Type B pancreatic cell (in vitro differentiated cells): ENCODE measurements around the gene TRAPPC14. TPM values are rescaled to one million over a fixed set of nuclear protein-coding genes. Genes with fewer than 3 reads are reported as not detected.

Experiments used
- DNase-seq: peaks from one replicate; pipeline ENCODE4 v3.0.0; 2021; ENCODE audit warnings: mixed read lengths; ENCODE audit not compliant: unreplicated experiment; ENCODE audit errors: extremely low spot score
- H3K27ac Mint-ChIP-seq: 2 replicates; pipeline ENCODE4 v1.8.0; 2021; ENCODE audit warnings: mild to moderate bottlenecking, mixed read lengths
- H3K27me3 Mint-ChIP-seq: 2 replicates; pipeline ENCODE4 v1.8.0; 2021; ENCODE audit warnings: mixed read lengths
- H3K36me3 Mint-ChIP-seq: 2 replicates; pipeline ENCODE4 v1.8.0; 2021; ENCODE audit warnings: mixed read lengths
- H3K4me1 Mint-ChIP-seq: one replicate; pipeline ENCODE4 v1.8.0; 2021; ENCODE audit warnings: mixed read lengths; ENCODE audit not compliant: unreplicated experiment
- H3K4me3 Mint-ChIP-seq: 2 replicates; pipeline ENCODE4 v1.8.0; 2021; ENCODE audit warnings: mild to moderate bottlenecking, mixed read lengths
- H3K9me3 Mint-ChIP-seq: 2 replicates; pipeline ENCODE4 v1.8.0; 2021; ENCODE audit warnings: mixed read lengths
- CTCF ChIP-seq: fragments of 200-600 bp; sonication (generic); conservative IDR thresholded peaks from 2 replicates; pipeline ENCODE4 v1.5.0; 2021; ENCODE audit warnings: antibody characterized with exemption, mild to moderate bottlenecking
- microRNA-seq: library from miRNA; unstranded; fragments of <30 nt; microRNA quantifications from one replicate; pipeline ENCODE4, GENCODE V29; 2020
- total RNA-seq: library from RNA; stranded (reverse); gene quantifications from 2 replicates; pipeline ENCODE4 v1.2.1, GENCODE V29; 2021; ENCODE audit warnings: low replicate concordance

TRAPPC14 gene
- total RNA-seq, 1 donor from 2014 or later: 35.2 TPM

- TF ChIP-seq CTCF: no peak
- no peak for DNase-seq
- Mint-ChIP-seq H3K27me3 (no peaks in the 10 kb centered on the region), H3K27ac (no peak overlapping the region), H3K9me3 (no peaks in the 10 kb centered on the region), H3K36me3 (peaks cover 4% of the 10 kb centered on the region), H3K4me1 (peaks cover 8% of the 10 kb centered on the region), H3K4me3 (no peak overlapping the region)
These were observed 53.0 kb downstream of the TRAPPC14 start for GRCh38 chr7:100105534-100105933.

Small RNAs within 50 kb of the gene (microRNA-seq; reads per million reads assigned to microRNA genes)
- not detected for gene MIR4658

Other genes starting within 250 kb of the TRAPPC14 start
- gene TRIM4, start 239.2 kb downstream of the TRAPPC14 start, total RNA-seq: 13.0 and 15.8 TPM in 2 replicates
- gene GJC3, start 229.1 kb downstream of the TRAPPC14 start, total RNA-seq: not detected in 2 replicates
- 0.50 and 0.60 TPM in 2 replicates for gene AZGP1, start 182.7 kb downstream of the TRAPPC14 start, total RNA-seq
- 157 and 170 TPM in 2 replicates for gene ZKSCAN1, start 143.1 kb downstream of the TRAPPC14 start, total RNA-seq
- gene ZSCAN21, start 108.9 kb downstream of the TRAPPC14 start, total RNA-seq: 11.9 and 16.4 TPM in 2 replicates
- gene ZNF3, start 77.0 kb downstream of the TRAPPC14 start, total RNA-seq: 52.8 and 66.6 TPM in 2 replicates
- gene COPS6, start 69.8 kb downstream of the TRAPPC14 start, total RNA-seq: 87.0 and 120 TPM in 2 replicates
- 121 and 244 TPM in 2 replicates for gene MCM7, start 57.3 kb downstream of the TRAPPC14 start, total RNA-seq
- 25.7 and 28.5 TPM in 2 replicates for gene AP4M1, start 57.1 kb downstream of the TRAPPC14 start, total RNA-seq
- 50.9 and 77.7 TPM in 2 replicates for gene TAF6, start 39.4 kb downstream of the TRAPPC14 start, total RNA-seq
- gene CNPY4, start 39.1 kb downstream of the TRAPPC14 start, total RNA-seq: 7.2 and 36.0 TPM in 2 replicates
- gene MBLAC1, start 31.8 kb downstream of the TRAPPC14 start, total RNA-seq: 2.7 and 2.8 TPM in 2 replicates
- gene LAMTOR4, start 9.8 kb downstream of the TRAPPC14 start, total RNA-seq: 96.7 and 109 TPM in 2 replicates
- gene GAL3ST4, start 9.9 kb upstream of the TRAPPC14 start, total RNA-seq: 7.2 and 7.4 TPM in 2 replicates
- 20.6 and 53.3 TPM in 2 replicates for gene GPC2, start 18.7 kb upstream of the TRAPPC14 start, total RNA-seq
- gene STAG3, start 19.2 kb upstream of the TRAPPC14 start, total RNA-seq: 1.6 and 1.7 TPM in 2 replicates
- gene PVRIG, start 61.2 kb upstream of the TRAPPC14 start, total RNA-seq: not detected in 2 replicates
- gene SPDYE3, start 149.0 kb upstream of the TRAPPC14 start, total RNA-seq: not detected in 2 replicates
- 45.2 and 51.5 TPM in 2 replicates for gene PILRB, start 199.4 kb upstream of the TRAPPC14 start, total RNA-seq
- gene PILRA, start 214.8 kb upstream of the TRAPPC14 start, total RNA-seq: 2.1 and 2.8 TPM in 2 replicates